OCI-LY1 (cell line): ENCODE results near the gene RELCH.

Source experiments
- CTCF ChIP-seq: fragments of 200-600 bp; sonication (generic), shearing (Covaris generic); IDR thresholded peaks from 2 replicates; pipeline ENCODE4 v1.5.1; 2017; ENCODE audit warnings: mild to moderate bottlenecking, antibody characterized with exemption, low read length, moderate library complexity, mixed read lengths
- EZH2 ChIP-seq: fragments of 200-600 bp; sonication (generic), shearing (Covaris generic); IDR thresholded peaks from 2 replicates; pipeline ENCODE4 v1.8.0; 2017; ENCODE audit warnings: borderline replicate concordance, mixed run types, mild to moderate bottlenecking, antibody characterized with exemption, low read length, moderate library complexity, mixed read lengths

GRCh38 chr18:62211325-62211828, 24.3 kb downstream of the RELCH start:
- TF ChIP-seq CTCF (no peak), EZH2 (no peak)
